ENCODE data around the gene CLNK. TPM values are rescaled to one million over a fixed set of nuclear protein-coding genes. Genes with fewer than 3 reads are reported as not detected.

Gene CLNK
- polyA plus RNA-seq, 1 of the 3 experiments (the other 2 are of a cell fraction), result not detected

GRCh38 chr4:10584042-10584441 lies 100.5 kb downstream of the CLNK start:
- Histone ChIP-seq H2AFZ (ENCODE audit: low read depth) (no peak overlapping the region), H3F3A (replicated peaks; ENCODE audit: insufficient read depth) (no peaks in the 10 kb centered on the region), H3K9ac (no peak overlapping the region), H4K20me1 (ENCODE audit: insufficient read depth) (no peaks in the 10 kb centered on the region), H3K79me2 (ENCODE audit: insufficient read depth) (no peaks in the 10 kb centered on the region), H3K9me3 (no peaks in the 10 kb centered on the region), H3K4me3 (ENCODE audit: low read depth in 2 of 2, low read length in 1 of 2) (peak overlapping the region in 1 of 2 experiments; percentile 38; a peak in 2 of 4 replicates), H3K27me3 (ENCODE audit: insufficient read depth) (no peaks in the 10 kb centered on the region; the same call in 1 of the 2 replicates), H3K4me1 (ENCODE audit: control insufficient read depth in 1 of 2, insufficient read depth in 2 of 2, low read depth in 1 of 2, low read length in 1 of 2) (no peaks in the 10 kb centered on the region), H3K9me2 (no peaks in the 10 kb centered on the region), H3K27ac (ENCODE audit: low read depth in 2 of 2, low read length in 1 of 2) (no peak overlapping the region), H3K36me3 (replicated peaks in 1 of 2; ENCODE audit: control insufficient read depth in 1 of 2, insufficient read depth in 2 of 2, low read length in 1 of 2) (no peaks in the 10 kb centered on the region), H3K4me2 (peak overlapping the region; percentile 56)
- CTCF ChIA-PET, result interaction anchor here (0.7 kb wide), 1 partner anchor 840 kb away, joined by 3 read pairs; no protein-coding TSS in a partner anchor
- POLR2A ChIA-PET, result no interaction called here
- 13% methylated on average over 2 of the region's 2 CpGs for WGBS (ENCODE audit: low lambda C conversion rate)
- no peak for TF ChIP-seq TEAD4 (IDR thresholded peaks at IDR 0.05; ENCODE audit: borderline replicate concordance, insufficient read depth)
- no peak for TF ChIP-seq MEF2A (IDR thresholded peaks at IDR 0.05; ENCODE audit: borderline replicate concordance, low read depth)
- no peak for TF ChIP-seq MXI1 (IDR thresholded peaks at IDR 0.05; ENCODE audit: low read depth, low read length)
- TF ChIP-seq REST (IDR thresholded peaks at IDR 0.05; ENCODE audit: low read depth, low read length), result no peak
- TF ChIP-seq SIN3A (IDR thresholded peaks at IDR 0.05; ENCODE audit: borderline replicate concordance, low read depth, low read length), result no peak
- DNase-seq, result no peak

GRCh38 chr4:10582951-10583350 lies 101.6 kb downstream of the CLNK start:
- POLR2A ChIA-PET, result no interaction called here
- no peak for TF ChIP-seq RFX5 (IDR thresholded peaks at IDR 0.05; ENCODE audit: low read length)
- no peak for TF ChIP-seq CHD2 (IDR thresholded peaks at IDR 0.05; ENCODE audit: low read length, partially characterized antibody)
- TF ChIP-seq MAX (IDR thresholded peaks at IDR 0.05; ENCODE audit: low read depth), result no peak
- TF ChIP-seq FOSL2 (IDR thresholded peaks at IDR 0.05; ENCODE audit: borderline replicate concordance, low read depth), result no peak
- no peak for TF ChIP-seq TAF1 (IDR thresholded peaks at IDR 0.05; ENCODE audit: borderline replicate concordance, low read depth, low read length)
- TF ChIP-seq FOXM1 (IDR thresholded peaks at IDR 0.05; ENCODE audit: low read depth), result no peak
- TF ChIP-seq GATA2 (CRISPR knock-in tag; IDR thresholded peaks at IDR 0.05), result no peak
- TF ChIP-seq REST (IDR thresholded peaks at IDR 0.05; ENCODE audit: low read depth, low read length), result no peak
- TF ChIP-seq PBX3 (IDR thresholded peaks at IDR 0.05), result no peak
- no peak for TF ChIP-seq RXRA (IDR thresholded peaks at IDR 0.05; ENCODE audit: borderline replicate concordance, low read depth)
- no peak for TF ChIP-seq TEAD4 (IDR thresholded peaks at IDR 0.05; ENCODE audit: borderline replicate concordance, insufficient read depth)
- TF ChIP-seq, protein P1, sequence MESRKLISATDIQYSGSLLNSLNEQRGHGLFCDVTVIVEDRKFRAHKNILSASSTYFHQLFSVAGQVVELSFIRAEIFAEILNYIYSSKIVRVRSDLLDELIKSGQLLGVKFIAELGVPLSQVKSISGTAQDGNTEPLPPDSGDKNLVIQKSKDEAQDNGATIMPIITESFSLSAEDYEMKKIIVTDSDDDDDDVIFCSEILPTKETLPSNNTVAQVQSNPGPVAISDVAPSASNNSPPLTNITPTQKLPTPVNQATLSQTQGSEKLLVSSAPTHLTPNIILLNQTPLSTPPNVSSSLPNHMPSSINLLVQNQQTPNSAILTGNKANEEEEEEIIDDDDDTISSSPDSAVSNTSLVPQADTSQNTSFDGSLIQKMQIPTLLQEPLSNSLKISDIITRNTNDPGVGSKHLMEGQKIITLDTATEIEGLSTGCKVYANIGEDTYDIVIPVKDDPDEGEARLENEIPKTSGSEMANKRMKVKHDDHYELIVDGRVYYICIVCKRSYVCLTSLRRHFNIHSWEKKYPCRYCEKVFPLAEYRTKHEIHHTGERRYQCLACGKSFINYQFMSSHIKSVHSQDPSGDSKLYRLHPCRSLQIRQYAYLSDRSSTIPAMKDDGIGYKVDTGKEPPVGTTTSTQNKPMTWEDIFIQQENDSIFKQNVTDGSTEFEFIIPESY (IDR thresholded peaks at IDR 0.05; ENCODE audit: borderline replicate concordance, low read depth), result no peak
- TF ChIP-seq GABPA (IDR thresholded peaks at IDR 0.05; ENCODE audit: low read depth), result no peak

More at GRCh38 chr4:10582951-10583350, 101.6 kb downstream of the CLNK start:
- no peak overlapping the region for H2AFZ ChIP-seq (ENCODE audit: low read depth)
- H3K27ac ChIP-seq (ENCODE audit: low read depth in 2 of 2, low read length in 1 of 2), result no peak overlapping the region
- DNase-seq, result no peak
- no peaks in the 10 kb centered on the region; the same call in 1 of the 2 replicates for H3K27me3 ChIP-seq (ENCODE audit: insufficient read depth)
- no peaks in the 10 kb centered on the region for H4K20me1 ChIP-seq (ENCODE audit: insufficient read depth)
- WGBS (ENCODE audit: low lambda C conversion rate), result 35% methylated on average over 8 of the region's 8 CpGs
- H3K4me1 ChIP-seq (ENCODE audit: control insufficient read depth in 1 of 2, insufficient read depth in 2 of 2, low read depth in 1 of 2, low read length in 1 of 2), result no peaks in the 10 kb centered on the region
- no peak overlapping the region for H3K4me3 ChIP-seq (ENCODE audit: low read depth in 2 of 2, low read length in 1 of 2)
- H3K4me2 ChIP-seq, result no peak overlapping the region
- H3K79me2 ChIP-seq (ENCODE audit: insufficient read depth), result no peaks in the 10 kb centered on the region
- H3F3A ChIP-seq (replicated peaks; ENCODE audit: insufficient read depth), result no peaks in the 10 kb centered on the region
- CTCF ChIA-PET, result no interaction called here
- no peaks in the 10 kb centered on the region for H3K36me3 ChIP-seq (replicated peaks in 1 of 2; ENCODE audit: control insufficient read depth in 1 of 2, insufficient read depth in 2 of 2, low read length in 1 of 2)
- H3K9me2 ChIP-seq, result no peaks in the 10 kb centered on the region
- no peak overlapping the region for H3K9ac ChIP-seq
- H3K9me3 ChIP-seq, result no peaks in the 10 kb centered on the region
